Muscle of back (tissue), 11 donors: ENCODE measurements around the gene ERGIC1. TPM values are rescaled to one million over a fixed set of nuclear protein-coding genes. Genes with fewer than 3 reads are reported as not detected.

Experiments used
- DNase-seq, 3 donors: peaks; one replicate each; pipeline versions ENCODE4 v3.0.0 to v3.0.0-alpha.2; 2013
- polyA plus RNA-seq, 10 donors: library from polyadenylated mRNA; unstranded; fragments of 120-200 nt; gene quantifications; one replicate each; pipeline ENCODE4 v1.2.1, GENCODE V29; 2013; ENCODE audit not compliant: insufficient read length in 10 of 10

Gene ERGIC1
- polyA plus RNA-seq, 10 donors: 85.1 to 102 (median 91.8) TPM

GRCh38 chr5:172973127-172973916 lies 139.3 kb downstream of the ERGIC1 start:
- peak in 1 of 3 donors; percentile 51 for DNase-seq

GRCh38 chr5:172973931-172974330 lies 139.9 kb downstream of the ERGIC1 start:
- no peak for DNase-seq

GRCh38 chr5:172975289-172975688 lies 141.2 kb downstream of the ERGIC1 start:
- no peak for DNase-seq

GRCh38 chr5:172979778-172980177 lies 145.7 kb downstream of the ERGIC1 start:
- DNase-seq: no peak

- no peak for DNase-seq
Observed at GRCh38 chr5:172981931-172982330, 147.9 kb downstream of the ERGIC1 start.

GRCh38 chr5:172983542-172984243 lies 149.6 kb downstream of the ERGIC1 start, which contains the start of gene ATP6V0E1:
ATP6V0E1 (plus strand) TSS chr5:172983771; CDS start chr5:172983861, 90 bp downstream.
- peak; percentile 93 to 98 (median 94) for DNase-seq

- peak; percentile 65 to 85 (median 69) for DNase-seq
Observed at GRCh38 chr5:172984244-172984953, 150.3 kb downstream of the ERGIC1 start.

- DNase-seq: no peak
Observed at GRCh38 chr5:172985596-172985995, 151.5 kb downstream of the ERGIC1 start.

GRCh38 chr5:172988276-172988675 lies 154.2 kb downstream of the ERGIC1 start:
- DNase-seq: no peak

GRCh38 chr5:172990776-172991175 lies 156.7 kb downstream of the ERGIC1 start:
- no peak for DNase-seq

GRCh38 chr5:172994405-172994804 lies 160.4 kb downstream of the ERGIC1 start:
- no peak for DNase-seq

GRCh38 chr5:172999372-172999973 lies 165.4 kb downstream of the ERGIC1 start:
- DNase-seq: no peak

GRCh38 chr5:172999974-173000373 lies 165.9 kb downstream of the ERGIC1 start:
- DNase-seq: no peak

GRCh38 chr5:173001229-173001841 lies 167.3 kb downstream of the ERGIC1 start:
- no peak for DNase-seq

Other genes starting within 250 kb of the ERGIC1 start
- gene NEURL1B, start 193.0 kb upstream of the ERGIC1 start, polyA plus RNA-seq: 10 to 100 TPM; 27.5 to 48.7 (median 36.9) TPM
- 100 to 1,000 TPM in 5 of 10 donors, 10 to 100 TPM in 5; 37.5 to 170 (median 102) TPM for gene DUSP1, start 63.1 kb upstream of the ERGIC1 start, polyA plus RNA-seq
- 10 to 100 TPM; 29.9 to 49.1 (median 37.0) TPM for gene RPL26L1, start 125.2 kb downstream of the ERGIC1 start, polyA plus RNA-seq
- gene ATP6V0E1, start 149.5 kb downstream of the ERGIC1 start, polyA plus RNA-seq: 100 to 1,000 TPM in 6 of 10 donors, 10 to 100 TPM in 4; 88.1 to 115 (median 101) TPM
- gene CREBRF, start 222.1 kb downstream of the ERGIC1 start, polyA plus RNA-seq: 10 to 100 TPM in 1 of 10 donors, 1 to 10 TPM in 9; 6.1 to 11.2 (median 8.4) TPM